ENCODE results near the gene HLA-DRA. TPM values are rescaled to one million over a fixed set of nuclear protein-coding genes. Genes with fewer than 3 reads are reported as not detected.

The HLA-DRA gene
- total RNA-seq, 3 donors from 2014 or later, result 69.0 to 333 (median 115) TPM

GRCh38 chr6:32410906-32411305 lies 28.8 kb upstream of the HLA-DRA start:
- no peak for DNase-seq
- no peak overlapping the region for H3K4me3 ChIP-seq

DNA sequence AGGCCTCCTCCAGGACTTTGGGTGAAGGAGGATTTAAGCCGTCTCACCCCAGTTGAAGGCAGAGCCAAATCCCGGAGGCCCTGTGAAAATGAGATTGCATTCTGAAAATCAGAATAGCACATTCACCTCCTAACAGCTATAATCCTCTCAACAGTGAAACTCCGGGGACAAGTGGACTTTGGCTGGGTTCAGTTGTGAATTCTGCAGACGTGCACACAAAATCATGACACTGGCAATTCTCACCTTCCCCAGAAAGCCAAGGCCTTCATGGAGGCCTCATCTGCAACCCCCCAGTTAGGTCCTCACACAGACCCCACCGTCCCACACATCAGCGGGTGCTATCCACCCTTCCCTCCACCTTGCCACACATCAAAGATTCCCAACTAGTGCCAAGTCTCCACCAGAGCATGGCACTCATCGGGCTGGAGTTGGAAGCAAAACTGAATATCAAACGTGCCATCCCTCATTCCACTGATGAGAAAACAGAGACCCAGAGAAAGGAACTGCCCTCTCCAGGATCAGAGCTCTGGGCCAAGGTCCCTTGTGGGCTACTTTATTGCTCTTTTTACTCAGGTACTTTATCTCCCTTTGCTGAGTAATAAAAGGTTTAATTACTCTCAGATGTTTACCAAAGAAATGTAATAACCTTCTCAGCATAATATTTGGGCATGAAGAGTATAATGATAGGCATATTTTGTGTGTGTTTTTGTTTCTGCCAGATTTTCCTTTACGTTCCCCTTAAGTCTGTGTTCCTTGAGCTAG lies 27.9 kb upstream of the HLA-DRA start:
- DNase-seq (peak in 1 of 3 donors; percentile 24), ATAC-seq (peak; percentile 73)
- TF ChIP-seq, protein P1, sequence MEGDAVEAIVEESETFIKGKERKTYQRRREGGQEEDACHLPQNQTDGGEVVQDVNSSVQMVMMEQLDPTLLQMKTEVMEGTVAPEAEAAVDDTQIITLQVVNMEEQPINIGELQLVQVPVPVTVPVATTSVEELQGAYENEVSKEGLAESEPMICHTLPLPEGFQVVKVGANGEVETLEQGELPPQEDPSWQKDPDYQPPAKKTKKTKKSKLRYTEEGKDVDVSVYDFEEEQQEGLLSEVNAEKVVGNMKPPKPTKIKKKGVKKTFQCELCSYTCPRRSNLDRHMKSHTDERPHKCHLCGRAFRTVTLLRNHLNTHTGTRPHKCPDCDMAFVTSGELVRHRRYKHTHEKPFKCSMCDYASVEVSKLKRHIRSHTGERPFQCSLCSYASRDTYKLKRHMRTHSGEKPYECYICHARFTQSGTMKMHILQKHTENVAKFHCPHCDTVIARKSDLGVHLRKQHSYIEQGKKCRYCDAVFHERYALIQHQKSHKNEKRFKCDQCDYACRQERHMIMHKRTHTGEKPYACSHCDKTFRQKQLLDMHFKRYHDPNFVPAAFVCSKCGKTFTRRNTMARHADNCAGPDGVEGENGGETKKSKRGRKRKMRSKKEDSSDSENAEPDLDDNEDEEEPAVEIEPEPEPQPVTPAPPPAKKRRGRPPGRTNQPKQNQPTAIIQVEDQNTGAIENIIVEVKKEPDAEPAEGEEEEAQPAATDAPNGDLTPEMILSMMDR (IDR thresholded peaks at IDR 0.05), result no peak

More at GRCh38 chr6:32410906-32411305, 28.8 kb upstream of the HLA-DRA start:
- TF ChIP-seq, protein P1 (IDR thresholded peaks at IDR 0.05), result no peak
- Histone ChIP-seq H3K9me3 (no peaks in the 10 kb centered on the region), H3K36me3 (ENCODE audit: low read depth) (no peaks in the 10 kb centered on the region), H3K4me1 (ENCODE audit: low read depth) (peaks cover 11% of the 10 kb centered on the region)
- intact Hi-C loops (cut with DNase I, micrococcal nuclease), result loop anchor here (5.0 to 10.0 kb wide), 2 partner anchors 374 to 386 kb away; no protein-coding TSS in a partner anchor
- no peak for ATAC-seq

GRCh38 chr6:32413427-32414047 lies 26.1 kb upstream of the HLA-DRA start:
- no peaks in the 10 kb centered on the region for H3K36me3 ChIP-seq (ENCODE audit: low read depth)
- no peak overlapping the region for H3K4me3 ChIP-seq
- DNase-seq, result peak; percentile 84 to 89 (median 85)
- ATAC-seq, result peak; percentile 96
- TF ChIP-seq, protein P1 (IDR thresholded peaks at IDR 0.05), result peak; percentile 93
- intact Hi-C loops (cut with DNase I, micrococcal nuclease), result loop anchor here (5.0 to 10.0 kb wide), 2 partner anchors 371 to 384 kb away; no protein-coding TSS in a partner anchor
- H3K9me3 ChIP-seq, result no peaks in the 10 kb centered on the region
- H3K4me1 ChIP-seq (ENCODE audit: low read depth), result peaks cover 11% of the 10 kb centered on the region

More for the DNA sequence above, 27.9 kb upstream of the HLA-DRA start:
- intact Hi-C loops (cut with DNase I, micrococcal nuclease), result loop anchor here (5.0 to 10.0 kb wide), 2 partner anchors 373 to 386 kb away; no protein-coding TSS in a partner anchor
- Histone ChIP-seq H3K9me3 (no peaks in the 10 kb centered on the region), H3K4me3 (no peak overlapping the region), H3K36me3 (ENCODE audit: low read depth) (no peaks in the 10 kb centered on the region), H3K4me1 (ENCODE audit: low read depth) (peaks cover 11% of the 10 kb centered on the region)

- DNase-seq (peak; percentile 55 to 89 (median 75)), ATAC-seq (peak; percentile 82)
- intact Hi-C loops (cut with DNase I, micrococcal nuclease), result loop anchor here (5.0 to 10.0 kb wide), 2 partner anchors 287 to 369 kb away; no protein-coding TSS in a partner anchor
- no peaks in the 10 kb centered on the region for H3K9me3 ChIP-seq
- no peaks in the 10 kb centered on the region for H3K36me3 ChIP-seq (ENCODE audit: low read depth)
- TF ChIP-seq, protein P1 (IDR thresholded peaks at IDR 0.05), result peak; percentile 99
- no peak overlapping the region for H3K4me3 ChIP-seq
- peaks cover 11% of the 10 kb centered on the region for H3K4me1 ChIP-seq (ENCODE audit: low read depth)
These were observed 24.1 kb upstream of the HLA-DRA start for GRCh38 chr6:32415521-32416019.

DNA sequence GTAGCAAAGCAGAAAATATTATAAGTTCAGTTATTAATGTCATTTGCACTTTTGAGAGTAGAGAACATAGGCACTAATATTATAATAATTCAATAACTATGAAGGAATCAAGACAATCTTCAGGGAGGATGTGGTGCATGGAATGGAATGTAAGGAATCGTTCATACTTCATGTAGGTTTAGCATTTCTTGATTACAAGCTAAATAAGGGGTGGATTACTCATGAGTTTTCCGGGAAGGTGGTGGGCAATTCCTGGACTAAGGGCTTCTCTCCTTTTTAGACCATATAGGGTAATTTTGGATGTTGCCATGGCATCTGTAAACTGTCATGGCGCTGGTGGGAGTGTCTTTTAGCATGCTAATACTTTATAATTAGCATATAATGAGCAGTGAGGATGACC lies 23.7 kb upstream of the HLA-DRA start:
- intact Hi-C loops (cut with DNase I, micrococcal nuclease), result loop anchor here (5.0 to 10.0 kb wide), 2 partner anchors 286 to 369 kb away; no protein-coding TSS in a partner anchor
- no peaks in the 10 kb centered on the region for H3K36me3 ChIP-seq (ENCODE audit: low read depth)
- no peaks in the 10 kb centered on the region for H3K9me3 ChIP-seq
- TF ChIP-seq, protein P1 (IDR thresholded peaks at IDR 0.05), result no peak
- no peak overlapping the region for H3K4me3 ChIP-seq
- ATAC-seq (no peak), DNase-seq (no peak)
- peaks cover 11% of the 10 kb centered on the region for H3K4me1 ChIP-seq (ENCODE audit: low read depth)
